DMS153 (cell line): ENCODE data around the gene ADPRS.

Source experiments
- DNase-seq: peaks from one replicate; lab custom pipeline; 2025; lab: John Stamatoyannopoulos, UW

The ADPRS gene

DNA sequence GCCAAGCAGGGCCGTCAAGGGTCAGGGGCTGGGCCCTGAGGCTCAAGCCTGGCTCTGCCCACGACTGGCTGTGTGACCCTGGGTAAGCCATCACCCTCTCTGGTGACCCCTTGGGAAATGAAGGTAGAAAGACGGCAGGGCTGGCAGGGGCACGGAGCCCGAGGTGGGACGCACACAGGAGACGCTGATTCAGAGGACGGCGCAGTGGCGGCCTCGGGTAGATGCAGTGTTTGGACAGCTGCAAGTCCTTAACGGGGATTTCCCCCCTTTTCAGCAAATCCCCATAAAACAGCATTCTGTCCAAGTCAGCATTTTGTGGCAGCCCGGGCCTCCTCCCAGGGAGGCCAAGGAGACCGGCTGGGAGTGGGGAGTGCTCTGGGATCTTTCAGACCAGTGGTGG is 19.6 kb downstream of the ADPRS start:
- no peak for DNase-seq

DNA sequence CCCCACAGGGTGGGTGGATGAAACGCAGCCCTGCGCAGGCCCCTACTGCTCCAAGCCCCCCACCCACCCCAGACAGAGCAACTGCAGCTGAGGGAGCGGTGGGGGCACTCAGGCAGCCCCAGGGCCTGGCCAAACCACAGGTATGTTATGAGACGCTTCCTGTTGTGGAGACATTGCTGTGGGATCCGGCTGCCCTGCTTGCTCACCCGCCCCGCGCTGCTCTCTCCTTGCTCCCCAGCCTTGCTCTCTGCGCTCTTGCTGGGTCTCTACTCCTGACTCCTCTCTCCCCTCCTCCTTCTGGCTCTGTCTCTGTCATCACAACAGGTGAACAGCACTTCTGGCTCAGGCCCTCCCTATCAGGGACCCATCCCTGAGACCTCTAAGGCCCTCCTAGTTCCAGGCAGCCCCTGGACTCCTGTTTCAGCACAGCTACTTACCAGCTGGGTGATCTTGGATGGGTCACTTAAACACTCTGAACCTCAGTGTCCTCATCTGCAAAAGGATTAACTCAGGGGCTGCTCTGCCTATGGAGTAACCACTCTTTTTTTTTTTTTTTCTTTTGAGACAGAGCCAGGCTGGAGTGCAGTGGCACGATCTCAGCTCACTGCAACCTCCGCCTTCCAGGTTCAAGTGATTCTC is 20.5 kb downstream of the ADPRS start:
- no peak for DNase-seq

GRCh38 chr1:36111151-36111550 is 22.5 kb downstream of the ADPRS start:
- no peak for DNase-seq

GRCh38 chr1:36112823-36113222 is 24.1 kb downstream of the ADPRS start:
- no peak for DNase-seq

DNA sequence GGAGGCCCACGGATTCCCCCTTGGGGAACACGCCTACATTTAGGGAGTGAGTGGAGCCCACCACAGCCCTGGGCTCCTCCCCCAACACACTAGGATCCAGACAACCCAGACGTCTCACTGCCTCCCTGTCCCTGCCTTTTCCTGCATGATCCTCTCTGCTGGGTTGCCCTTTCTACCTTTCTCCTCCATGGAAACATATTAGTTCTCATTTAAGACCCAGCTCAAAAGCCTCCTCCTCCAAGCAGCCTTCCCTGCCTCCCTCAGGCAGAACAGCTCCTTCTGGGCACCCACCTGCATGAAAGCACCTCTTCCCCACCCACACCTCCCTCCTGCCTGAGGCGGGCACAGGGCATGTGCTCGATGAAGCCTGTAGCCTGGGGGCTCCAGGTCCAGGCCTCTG is 25.7 kb downstream of the ADPRS start:
- no peak for DNase-seq

DNA sequence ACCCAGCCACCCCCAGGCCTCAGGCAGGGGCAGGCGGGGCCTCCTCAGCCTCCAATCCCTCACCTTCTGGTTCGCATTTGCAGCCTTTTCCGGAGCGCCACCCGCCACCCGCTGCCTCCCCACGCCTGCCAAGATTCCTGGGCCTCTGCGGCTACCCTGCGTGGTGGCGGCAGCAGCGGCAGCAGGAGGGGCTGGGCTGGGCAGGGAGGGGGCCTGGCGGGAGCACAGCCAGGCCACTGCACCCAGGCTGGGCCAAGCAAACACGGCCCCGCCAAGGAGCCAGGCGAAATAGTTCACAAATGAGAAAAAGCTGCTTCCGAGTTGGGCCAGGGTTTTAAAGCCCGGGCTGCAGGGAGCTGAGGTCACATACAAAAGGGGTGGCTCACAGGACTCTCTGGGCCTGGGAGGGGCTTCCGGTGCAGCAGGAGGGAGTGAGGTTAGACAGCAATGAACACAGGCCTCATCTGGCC is 26.5 kb downstream of the ADPRS start:
- DNase-seq, result no peak

DNA sequence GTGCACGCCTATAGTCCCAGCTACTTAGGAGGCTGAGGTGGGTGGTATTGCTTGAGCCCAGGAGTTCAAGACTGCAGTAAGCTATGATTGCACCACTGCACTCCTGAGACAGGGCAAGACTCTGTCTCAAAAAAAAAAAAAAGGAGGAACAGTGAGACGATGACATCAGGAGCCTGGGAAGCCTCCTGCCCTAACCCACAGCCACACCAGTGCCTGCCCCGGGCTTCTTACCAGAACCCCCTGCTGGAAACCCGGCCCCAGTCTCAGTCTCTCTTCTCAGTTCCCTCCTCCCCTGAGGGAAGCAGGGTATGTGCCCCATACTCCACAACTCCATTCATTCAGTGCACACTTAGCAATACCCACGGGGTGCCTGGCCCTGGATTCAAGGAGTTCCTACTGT is 27.2 kb downstream of the ADPRS start:
- no peak for DNase-seq

GRCh38 chr1:36116901-36117300 is 28.2 kb downstream of the ADPRS start:
- DNase-seq, result no peak

DNA sequence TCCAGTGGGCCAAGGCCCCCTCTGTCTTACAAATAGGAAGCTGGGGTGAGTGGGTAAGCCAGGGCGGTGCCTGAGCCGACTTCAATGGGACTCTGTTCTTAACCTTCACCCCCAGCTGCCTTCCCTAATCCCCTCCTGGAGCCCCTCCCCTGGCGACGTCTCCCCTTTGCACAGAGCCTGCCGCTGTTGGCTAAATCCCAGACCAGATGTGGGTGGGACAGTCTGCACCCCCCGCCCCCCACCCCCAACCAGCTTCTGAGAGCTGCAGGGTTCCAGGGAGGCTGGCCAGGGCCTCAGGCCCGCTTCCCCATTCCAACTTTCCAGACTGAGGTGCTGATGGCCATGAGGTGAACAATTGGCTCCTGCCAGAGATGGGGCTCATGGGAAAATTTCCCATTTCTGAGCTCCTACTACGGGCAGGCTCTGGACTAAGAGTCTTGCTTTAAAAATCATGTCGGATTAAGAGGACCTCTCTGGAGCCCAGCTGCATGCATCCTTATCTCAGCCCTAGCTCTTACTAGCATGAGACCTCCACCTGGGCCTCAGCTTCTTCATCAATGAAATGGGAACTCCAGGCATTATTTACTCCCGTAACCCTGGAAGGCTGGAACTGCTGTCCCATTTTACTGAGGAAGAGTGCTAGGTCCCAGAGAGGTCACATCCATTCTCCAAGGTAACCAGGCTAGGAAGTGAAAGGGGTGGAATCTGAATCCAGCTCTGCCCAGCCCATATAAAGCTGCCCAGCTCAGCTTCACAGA is 29.9 kb downstream of the ADPRS start:
- DNase-seq, result no peak

DNA sequence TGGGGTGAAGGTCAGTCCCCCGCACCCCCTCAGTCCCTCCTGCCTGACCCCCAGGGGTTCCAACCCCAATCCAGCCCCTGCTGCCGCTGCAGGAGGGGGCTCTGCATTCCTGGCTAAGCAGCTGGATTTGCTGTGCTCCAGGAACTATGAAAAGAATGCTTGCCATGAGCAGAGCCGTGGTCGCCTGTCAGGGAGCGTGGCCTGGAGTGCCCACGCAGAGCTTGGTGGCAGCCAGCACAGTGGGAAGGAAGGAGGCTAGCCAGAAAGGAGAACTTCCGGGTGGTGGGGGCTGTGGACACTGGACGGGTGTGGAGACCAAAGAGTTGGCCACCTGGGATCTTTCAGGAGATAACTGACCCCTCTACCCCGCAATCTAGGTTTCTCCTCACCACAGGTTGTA is 30.8 kb downstream of the ADPRS start:
- no peak for DNase-seq

GRCh38 chr1:36122062-36123030 is 33.7 kb downstream of the ADPRS start:
- no peak for DNase-seq

- DNase-seq, result no peak
These were observed 34.7 kb downstream of the ADPRS start for GRCh38 chr1:36123356-36123755.

DNA sequence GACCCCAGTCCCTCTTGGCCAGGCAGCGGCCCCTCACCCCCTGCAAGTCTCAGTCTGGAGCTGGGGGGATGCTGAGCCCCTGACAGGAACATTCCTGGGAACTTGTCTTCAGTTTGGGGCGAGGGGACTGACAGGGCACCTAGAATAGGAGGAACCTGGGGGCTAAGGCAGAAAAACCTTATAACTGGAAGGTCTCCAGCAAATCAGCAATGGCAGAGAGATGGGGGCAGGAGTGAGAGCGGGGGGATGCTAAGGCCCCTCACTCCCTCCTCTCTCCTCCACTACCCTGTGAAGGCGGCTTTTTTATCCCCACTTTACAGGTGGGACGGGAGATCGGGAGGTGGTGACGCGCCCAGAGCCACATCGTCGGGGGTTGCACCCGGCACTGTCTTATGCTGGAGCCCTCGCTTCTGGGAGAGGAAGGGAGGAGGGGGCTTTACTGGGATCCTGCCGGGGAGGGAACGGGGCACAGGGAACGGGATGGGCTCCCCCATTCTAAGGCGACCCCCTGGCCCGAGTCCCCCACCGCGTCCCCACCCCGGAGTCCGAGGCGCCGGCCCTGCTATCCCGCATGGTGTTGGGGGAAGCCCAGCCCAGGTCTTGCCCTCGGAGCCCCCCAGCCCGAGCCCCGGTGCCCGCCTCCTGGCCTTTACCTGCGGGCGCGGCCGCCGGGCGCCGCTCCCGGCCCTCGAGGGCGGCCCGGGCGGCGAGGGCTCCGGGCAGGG is 35.9 kb downstream of the ADPRS start:
- DNase-seq, result no peak

DNA sequence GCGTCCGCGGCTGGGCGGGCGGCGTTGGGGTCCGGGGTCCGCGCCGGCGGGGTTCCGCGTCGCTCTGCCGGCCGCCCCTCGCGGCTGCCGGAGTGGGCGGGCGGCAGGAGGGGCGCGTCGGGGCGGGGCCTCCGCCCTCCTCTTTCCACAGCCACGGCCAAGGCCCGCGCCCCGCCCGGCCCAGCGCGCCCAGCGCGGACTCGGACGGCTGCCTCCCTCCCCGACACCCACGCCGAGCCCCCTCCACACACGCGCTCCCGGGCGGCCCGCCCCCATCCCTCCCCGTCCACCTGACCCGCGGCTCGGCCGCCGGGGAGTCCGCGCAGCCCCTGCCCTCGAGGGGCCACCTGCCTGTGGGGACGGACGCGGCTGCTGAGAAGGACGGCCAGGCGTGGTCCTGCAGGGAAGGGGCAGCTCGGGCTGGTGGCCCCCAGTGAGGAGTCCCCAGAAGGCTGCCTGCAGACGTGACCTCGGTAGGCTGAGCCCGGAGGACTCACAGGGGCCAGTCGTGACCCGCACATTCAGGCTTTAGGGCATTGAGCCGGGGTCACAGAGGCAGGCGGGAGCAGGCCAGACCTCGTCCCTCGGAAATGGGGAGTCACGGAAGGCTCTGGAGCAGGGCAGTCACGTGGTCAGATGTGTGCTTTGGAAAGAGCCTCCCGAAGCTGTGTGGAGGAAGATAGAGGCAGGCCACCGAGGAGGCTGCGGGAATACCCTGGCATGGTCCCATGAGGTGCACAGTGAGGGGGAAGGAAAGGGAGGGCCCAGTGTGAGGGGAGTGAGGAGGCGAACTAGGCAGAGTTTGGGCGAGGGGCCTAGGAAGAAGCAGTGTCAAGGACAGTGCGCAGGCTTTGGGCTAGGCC is 36.7 kb downstream of the ADPRS start, which contains the start of gene COL8A2:
Gene COL8A2 (minus strand): TSS at position 94 of the 863 bp plus-strand sequence. CDS start 24,980 bp downstream, outside the sequence.
- DNase-seq, result no peak

DNA sequence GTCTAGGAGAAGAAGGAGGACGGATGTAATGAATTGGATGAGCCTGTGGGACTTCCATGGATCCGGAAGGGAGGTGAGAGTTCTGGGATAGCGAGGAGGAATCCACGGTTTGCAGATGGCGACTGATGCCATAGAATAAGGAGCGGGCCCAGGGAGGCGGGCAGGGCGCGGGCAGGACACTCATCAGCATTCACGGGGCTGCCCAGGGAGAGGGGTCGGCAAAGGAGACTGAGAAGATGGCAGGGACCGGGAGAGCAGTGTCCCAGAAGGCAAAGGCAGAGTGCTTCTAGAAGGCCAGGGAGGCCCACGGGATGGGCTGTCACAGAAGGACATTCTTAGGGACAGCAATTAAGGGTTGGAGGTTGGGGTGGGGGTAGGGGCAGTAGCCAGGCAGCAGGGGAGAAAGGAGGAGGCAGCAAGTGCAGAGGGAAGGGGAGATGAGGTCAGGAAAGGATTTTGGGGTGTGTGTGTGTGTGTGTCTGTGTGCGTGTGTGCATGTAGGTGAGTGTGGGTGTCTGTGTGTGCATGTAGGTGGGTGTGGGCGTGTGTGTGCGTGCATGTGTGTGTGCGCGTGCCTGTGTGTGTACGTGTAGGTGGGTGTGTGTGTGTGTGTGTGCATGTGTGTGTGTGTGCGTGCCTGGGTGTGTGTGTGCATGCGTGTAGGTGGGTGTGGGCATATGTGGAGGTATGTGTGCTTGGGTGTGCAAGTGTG is 37.5 kb downstream of the ADPRS start:
- DNase-seq, result no peak

DNA sequence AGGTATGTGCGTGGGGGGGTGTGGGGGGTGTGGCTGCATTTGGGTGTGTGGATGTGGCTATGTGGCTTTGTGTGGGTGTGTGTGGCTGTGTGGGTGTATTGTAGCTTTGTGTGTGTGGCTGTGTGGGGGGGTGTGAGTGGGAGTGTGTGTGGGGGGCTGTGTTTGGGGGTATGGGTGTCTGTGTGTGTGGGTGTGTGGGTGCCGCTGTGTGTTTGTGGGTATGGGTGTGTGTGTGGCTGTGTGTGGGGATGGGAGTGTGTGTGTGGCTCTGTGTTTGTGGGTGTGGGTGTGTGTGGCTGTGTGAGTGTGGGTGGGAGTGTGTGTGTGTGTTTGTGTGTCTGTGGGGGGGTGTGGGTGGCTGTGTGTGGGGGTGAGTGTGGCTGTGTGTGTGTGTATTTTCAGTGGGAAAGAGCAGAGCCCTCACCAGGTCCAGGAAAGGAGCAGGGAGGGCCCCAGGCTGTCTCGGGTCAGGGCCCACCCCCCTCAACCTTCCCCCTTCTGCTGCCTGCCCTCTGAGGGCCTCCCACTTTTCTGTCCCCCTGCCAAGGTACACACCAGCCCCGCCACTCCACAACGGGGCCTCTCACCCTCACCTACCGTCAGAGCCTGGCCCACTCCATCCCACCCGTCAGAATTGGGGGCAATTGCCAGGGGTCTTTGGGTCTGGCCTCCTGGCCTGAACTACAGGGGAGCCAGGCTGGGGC is 38.3 kb downstream of the ADPRS start:
- no peak for DNase-seq

DNA sequence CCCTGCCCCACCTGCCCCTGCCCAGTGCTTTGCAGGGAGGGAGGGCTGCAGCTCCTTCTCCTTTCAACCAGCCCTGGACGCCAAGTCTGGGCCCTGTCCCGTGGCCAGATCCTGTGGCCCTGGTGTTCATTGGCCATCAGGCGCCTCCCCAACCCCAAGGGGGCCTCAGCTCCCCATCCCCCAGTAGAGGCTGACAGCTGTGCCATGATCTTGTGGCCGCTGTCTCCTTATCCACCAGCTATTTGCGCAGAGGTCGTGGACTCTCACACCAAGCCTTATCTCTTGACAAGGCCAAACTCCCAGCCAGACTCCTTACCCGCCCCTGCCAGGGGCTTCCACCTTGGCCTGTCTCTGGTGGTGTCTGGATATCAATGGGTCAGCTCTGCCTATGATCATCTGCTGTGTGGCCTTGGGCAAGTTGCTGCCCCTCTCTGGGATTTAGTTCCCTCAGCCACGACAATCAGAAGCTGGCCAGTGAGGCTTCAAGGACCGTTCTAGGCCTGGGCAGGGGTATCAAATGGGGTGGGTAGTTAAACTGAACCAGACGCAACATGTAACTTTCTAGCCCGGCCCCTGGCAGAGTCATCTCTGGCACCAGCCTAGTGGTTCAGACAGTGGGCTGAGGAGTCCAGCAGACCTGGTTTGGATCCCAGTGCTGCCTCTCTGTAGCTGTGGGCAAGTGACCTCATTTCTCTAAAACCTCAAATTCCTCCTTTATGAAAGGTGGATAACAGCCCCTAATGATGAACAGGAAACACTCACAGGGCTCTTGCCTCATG is 39.6 kb downstream of the ADPRS start:
- DNase-seq, result no peak

GRCh38 chr1:36128905-36129206 is 40.2 kb downstream of the ADPRS start:
- DNase-seq, result no peak

DNA sequence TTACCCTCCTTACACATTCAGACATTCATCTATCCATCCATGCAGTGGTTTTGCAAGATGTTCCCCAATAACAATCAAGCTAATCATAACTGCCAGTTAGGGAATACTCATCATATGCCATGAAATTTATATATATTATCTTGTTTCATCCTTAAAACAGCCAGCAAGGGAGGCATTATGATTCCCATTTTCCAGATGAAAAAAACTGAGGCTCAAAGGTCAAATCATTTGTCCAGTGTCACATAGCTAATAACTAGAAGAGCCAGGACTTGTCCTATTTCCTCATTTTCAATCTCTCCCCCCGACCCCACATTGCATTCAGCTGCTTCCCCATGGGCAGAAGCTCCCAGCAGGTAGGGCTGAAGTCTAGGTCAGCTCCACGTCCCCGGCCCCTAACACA is 43.3 kb downstream of the ADPRS start:
- no peak for DNase-seq
